ENCODE measurements around the gene PCED1B.

PCED1B gene

GRCh38 chr12:47067771-47068431 is 11.5 kb upstream of the PCED1B start:
- no peak for DNase-seq (ENCODE audit: low spot score)

DNA sequence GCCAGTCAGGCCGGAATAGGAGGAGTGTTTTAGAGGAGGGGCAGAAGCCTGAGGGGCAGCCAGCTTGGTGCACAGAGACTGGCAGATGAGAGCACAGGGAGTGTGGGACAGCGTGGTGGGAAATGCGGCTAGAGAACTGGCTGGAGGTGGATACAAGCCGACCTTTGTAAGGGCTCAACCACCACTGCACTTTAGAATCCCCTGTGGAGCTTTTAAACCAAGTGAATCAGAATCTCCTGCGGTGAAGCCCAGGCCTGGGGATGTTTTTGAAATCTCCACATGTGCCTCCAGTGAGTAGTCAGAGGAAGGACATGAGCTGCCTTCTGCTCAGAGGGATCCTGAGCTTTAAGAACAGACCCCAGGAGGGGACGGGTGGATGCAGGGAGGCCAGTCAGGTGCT is 10.9 kb upstream of the PCED1B start:
- no peak for DNase-seq (ENCODE audit: low spot score)

GRCh38 chr12:47070310-47070709 is 9.1 kb upstream of the PCED1B start:
- no peak for DNase-seq (ENCODE audit: low spot score)

DNA sequence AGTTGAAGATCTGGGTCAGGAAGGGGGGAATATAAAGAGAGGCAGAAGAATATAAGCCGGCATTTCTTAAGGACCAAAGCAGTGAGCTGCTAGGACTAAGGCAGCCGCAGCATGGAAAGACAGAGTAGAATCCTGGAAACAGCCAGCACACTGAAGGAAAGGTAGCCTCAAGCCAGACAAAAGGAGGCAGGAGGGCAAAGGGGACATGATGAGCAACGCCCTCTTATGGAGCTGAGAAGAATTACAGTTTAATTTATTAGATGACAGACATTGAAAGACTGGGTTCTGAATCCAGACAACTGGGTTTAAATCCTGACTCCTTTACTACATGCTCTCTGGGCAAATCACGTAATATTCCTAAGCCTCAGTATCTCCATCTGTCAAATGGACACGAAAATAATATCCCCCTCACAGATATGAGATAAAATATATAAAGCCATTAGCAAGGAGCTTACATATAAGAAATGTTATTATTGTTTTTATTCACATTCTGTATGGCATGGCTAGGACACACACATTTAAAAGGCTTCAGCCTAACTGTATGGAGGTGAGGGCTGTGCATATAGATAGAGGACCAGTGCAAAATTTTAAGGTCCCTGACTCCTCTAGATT is 8.1 kb upstream of the PCED1B start:
- DNase-seq (ENCODE audit: low spot score), result no peak

GRCh38 chr12:47073951-47074350 is 5.5 kb upstream of the PCED1B start:
- no peak for DNase-seq (ENCODE audit: low spot score)

DNA sequence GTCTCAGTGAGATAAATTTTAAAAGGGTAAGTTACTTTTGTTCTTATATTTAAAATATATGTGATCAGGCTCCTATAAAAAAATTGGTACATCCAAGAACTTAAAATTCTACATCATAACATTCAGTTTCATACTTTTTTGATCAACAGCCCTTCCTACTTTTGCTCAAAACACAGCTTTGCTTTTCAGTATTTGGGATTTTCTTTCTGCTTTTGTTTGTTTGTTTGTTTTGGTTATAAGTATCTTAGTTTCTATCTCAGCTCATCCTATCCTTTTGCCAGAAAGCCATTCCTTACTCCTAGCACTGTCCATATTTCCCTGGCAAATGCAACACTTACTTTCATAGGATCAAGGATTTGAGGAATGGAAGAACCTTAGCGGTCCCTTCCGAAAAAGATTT is 4.7 kb upstream of the PCED1B start:
- no peak for DNase-seq (ENCODE audit: low spot score)

GRCh38 chr12:47075192-47076084 is 4.0 kb upstream of the PCED1B start:
- DNase-seq (ENCODE audit: low spot score), result no peak

GRCh38 chr12:47077206-47078085 is 2.0 kb upstream of the PCED1B start:
- DNase-seq (ENCODE audit: low spot score), result no peak

DNA sequence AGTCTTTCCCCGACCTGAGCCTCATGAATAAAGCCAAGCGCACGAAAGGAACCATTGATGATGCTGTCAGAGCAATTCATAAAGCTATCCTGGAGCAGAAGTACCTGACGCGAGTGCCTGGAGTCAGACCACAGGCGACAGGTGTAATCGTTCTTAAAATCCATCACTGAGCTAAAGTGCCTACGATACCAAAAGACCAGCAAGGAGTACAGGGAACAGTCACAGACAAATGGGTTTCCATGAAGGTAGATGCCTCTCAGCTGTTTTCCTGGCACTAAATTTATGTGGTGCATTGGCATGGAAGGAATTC is 1.4 kb upstream of the PCED1B start:
- DNase-seq (ENCODE audit: low spot score), result no peak

GRCh38 chr12:47078733-47079467 is 521 bp upstream of the PCED1B start:
- DNase-seq (ENCODE audit: low spot score), result no peak

- DNase-seq (ENCODE audit: low spot score), result no peak
These were observed 732 bp downstream of the PCED1B start for GRCh38 chr12:47079981-47080724.

DNA sequence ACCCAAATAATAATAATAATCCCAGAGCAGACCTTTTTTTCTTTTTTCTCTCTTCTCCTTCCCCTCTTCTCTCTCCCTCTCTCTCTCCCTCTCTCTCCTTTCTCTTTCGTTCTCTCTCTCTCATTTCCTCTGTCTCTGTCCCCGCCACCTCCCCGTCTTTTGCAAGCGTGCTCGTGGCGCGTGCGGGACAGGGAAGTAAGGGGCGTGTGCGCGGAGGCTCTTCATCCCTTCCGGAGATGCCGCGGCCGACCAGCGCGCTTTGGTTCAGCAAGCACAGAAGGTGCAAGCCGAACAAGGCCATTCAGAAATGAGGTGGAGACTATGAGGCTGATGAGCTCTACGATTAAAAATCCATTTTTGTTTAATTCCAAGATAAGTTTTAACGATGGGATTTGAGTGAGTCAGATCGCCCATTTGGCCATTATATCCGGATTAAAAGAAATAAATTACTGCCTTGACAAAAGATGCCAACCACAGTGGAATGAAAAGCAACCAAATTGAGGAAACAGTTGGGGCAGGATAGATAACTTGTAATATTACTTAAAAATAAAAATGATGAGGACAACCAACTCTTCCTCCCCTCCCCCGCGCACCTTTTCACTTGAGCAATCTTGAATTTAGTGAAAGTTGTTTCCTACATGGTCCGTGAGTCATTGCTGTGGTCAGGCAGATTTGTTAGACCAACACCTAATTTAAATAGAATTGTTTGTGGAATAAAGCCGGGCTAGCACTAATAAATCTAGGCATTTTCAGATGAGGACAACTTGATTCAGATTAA is 1.5 kb downstream of the PCED1B start:
- DNase-seq (ENCODE audit: low spot score), result no peak

DNA sequence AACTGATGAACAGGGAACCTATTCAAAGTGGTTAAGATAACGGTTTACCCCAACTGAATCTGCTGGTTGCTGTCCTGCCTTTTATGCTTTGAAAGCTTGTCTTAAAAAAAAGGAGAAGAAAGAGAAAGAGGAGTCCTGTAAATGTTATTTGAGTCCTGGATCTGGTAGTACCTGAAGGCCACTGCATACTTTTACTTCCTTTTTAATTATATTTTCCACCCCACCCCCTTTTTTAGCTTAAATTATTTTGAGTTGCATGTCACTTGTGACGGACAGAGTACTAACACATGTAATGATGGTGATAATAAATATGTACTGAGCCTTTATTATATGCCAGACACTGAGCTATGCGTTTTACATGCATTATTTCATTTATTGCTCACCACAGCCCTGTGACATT is 2.9 kb downstream of the PCED1B start:
- no peak for DNase-seq (ENCODE audit: low spot score)

- DNase-seq (ENCODE audit: low spot score), result no peak
These were observed 3.6 kb downstream of the PCED1B start for GRCh38 chr12:47082796-47083621.

DNA sequence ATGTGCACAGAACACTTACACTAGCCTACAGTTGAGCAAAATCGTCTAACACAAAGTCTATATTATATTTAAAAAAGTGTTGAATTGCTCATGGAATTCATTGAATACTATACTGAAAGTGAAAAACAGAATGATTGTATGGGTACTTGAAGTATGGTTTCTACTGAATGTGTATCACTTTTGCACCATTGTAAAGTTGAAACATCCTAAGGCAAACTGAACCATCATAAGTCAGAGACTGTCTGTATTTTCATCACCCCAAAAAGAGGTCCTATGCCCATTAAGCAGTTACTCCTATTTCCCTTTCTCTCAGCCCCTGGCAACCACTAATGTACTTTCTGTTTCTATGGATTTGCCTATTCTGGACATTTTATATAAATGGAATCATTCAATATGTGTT is 4.8 kb downstream of the PCED1B start:
- DNase-seq (ENCODE audit: low spot score), result no peak

DNA sequence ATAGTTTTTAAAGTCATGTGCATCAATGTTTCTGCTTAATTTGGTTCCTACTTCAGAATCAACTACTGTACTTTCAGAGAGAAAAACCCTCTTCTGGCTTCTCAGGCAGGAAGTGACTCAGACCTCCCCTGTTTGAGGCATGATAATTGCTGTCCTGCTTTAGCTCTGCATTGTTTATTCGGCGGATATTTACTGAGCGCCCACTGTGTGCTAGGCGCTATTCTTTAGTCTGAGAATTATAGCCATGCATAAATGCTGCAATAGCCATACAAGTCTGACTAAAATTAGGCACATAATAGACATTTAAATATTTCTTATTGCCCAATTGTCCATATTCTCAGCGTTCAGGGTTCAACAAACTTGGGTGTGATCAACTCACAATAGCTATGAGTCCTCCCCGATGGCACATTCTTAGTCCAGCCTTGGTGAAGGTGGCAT is 6.4 kb downstream of the PCED1B start:
- no peak for DNase-seq (ENCODE audit: low spot score)

GRCh38 chr12:47087088-47087688 is 7.8 kb downstream of the PCED1B start:
- no peak for DNase-seq (ENCODE audit: low spot score)
